CD14-positive monocyte (primary cell): ENCODE data around the gene NDST3. TPM values are rescaled to one million over a fixed set of nuclear protein-coding genes. Genes with fewer than 3 reads are reported as not detected.

ENCODE experiments used
- DNase-seq, 3 donors: peaks; one replicate each; pipeline ENCODE4 v3.0.0-alpha.2; 2011 to 2022
- H2AFZ ChIP-seq: 2 replicates; pipeline ENCODE4 v1.6.0; 2012; ENCODE audit warnings: mild to moderate bottlenecking, low read depth, low read length, inconsistent platforms; ENCODE audit not compliant: insufficient read depth, poor library complexity, severe bottlenecking
- H3K27ac ChIP-seq, 2 donors: 1 replicate in 1 of 2; 2 replicates in 1 of 2; pipeline ENCODE4 v1.5.1; 2012 to 2013; ENCODE audit warnings: low read length in 2 of 2, control low read depth in 1 of 2, inconsistent platforms in 1 of 2, low read depth in 1 of 2, mild to moderate bottlenecking in 1 of 2
- H3K27me3 ChIP-seq, 2 donors: one replicate each; pipeline versions ENCODE4 v1.6.0 to v1.6.1; 2011 to 2013; ENCODE audit warnings: low read length in 2 of 2; ENCODE audit not compliant: control insufficient read depth in 2 of 2, insufficient read depth in 2 of 2
- H3K36me3 ChIP-seq, 2 donors: replicated peaks in 1 of 2; 1 replicate in 1 of 2; 2 replicates in 1 of 2; pipeline versions ENCODE4 v1.5.1 to v1.6.1; 2012 to 2013; ENCODE audit warnings: low read length in 2 of 2, control low read depth in 1 of 2, inconsistent platforms in 1 of 2, mild to moderate bottlenecking in 1 of 2; ENCODE audit not compliant: insufficient read depth in 2 of 2, control insufficient read depth in 1 of 2
- H3K4me1 ChIP-seq, 2 donors: 1 replicate in 1 of 2; 2 replicates in 1 of 2; pipeline versions ENCODE4 v1.5.1 to v1.6.1; 2012 to 2013; ENCODE audit warnings: low read length in 2 of 2, control low read depth in 1 of 2, inconsistent platforms in 1 of 2, mild to moderate bottlenecking in 1 of 2, moderate library complexity in 1 of 2; ENCODE audit not compliant: insufficient read depth in 2 of 2, control insufficient read depth in 1 of 2
- H3K4me2 ChIP-seq: replicated peaks from 2 replicates; pipeline ENCODE3; 2012; ENCODE audit warnings: low read length, moderate library complexity, mild to moderate bottlenecking; ENCODE audit not compliant: poor library complexity, severe bottlenecking; ENCODE audit errors: extremely low read depth
- H3K4me3 ChIP-seq, 3 experiments: fragments of 200-600 bp in 1 of 3; sonication (generic) in 1 of 3; replicated peaks in 1 of 3; 1 replicate in 2 of 3; 2 replicates in 1 of 3; pipeline ENCODE4 v1.5.1; 2011 to 2013; ENCODE audit warnings: low read length in 3 of 3, mild to moderate bottlenecking in 3 of 3, control low read depth in 2 of 3, low read depth in 2 of 3, inconsistent platforms in 1 of 3, moderate library complexity in 1 of 3
- H3K79me2 ChIP-seq: 2 replicates; pipeline ENCODE4 v1.6.0; 2012; ENCODE audit warnings: mild to moderate bottlenecking, control low read depth, inconsistent platforms, low read length, moderate library complexity; ENCODE audit not compliant: insufficient read depth
- H3K9ac ChIP-seq: 2 replicates; pipeline ENCODE4 v1.6.0; 2017; ENCODE audit warnings: low read length, mild to moderate bottlenecking; ENCODE audit not compliant: insufficient read depth, poor library complexity, severe bottlenecking
- H3K9me3 ChIP-seq, 2 donors: replicated peaks in 1 of 2; 1 replicate in 1 of 2; 2 replicates in 1 of 2; pipeline versions ENCODE4 v1.5.1 to v1.6.1; 2012 to 2013; ENCODE audit warnings: low read length in 2 of 2, control low read depth in 1 of 2; ENCODE audit not compliant: control insufficient read depth in 1 of 2, insufficient read depth in 1 of 2
- H4K20me1 ChIP-seq: 2 replicates; pipeline ENCODE4 v1.6.0; 2012; ENCODE audit warnings: mild to moderate bottlenecking, low read length, control low read depth, moderate library complexity; ENCODE audit not compliant: insufficient read depth
- H3K27ac Mint-ChIP-seq, 7 donors: one replicate each; pipeline ENCODE4 v1.8.0; 2020; ENCODE audit warnings: mild to moderate bottlenecking in 7 of 7, mixed read lengths in 7 of 7, moderate library complexity in 6 of 7, inconsistent platforms in 2 of 7
- H3K27me3 Mint-ChIP-seq, 3 donors: one replicate each; pipeline ENCODE4 v1.8.0; 2021 to 2022; ENCODE audit warnings: low read depth in 3 of 3, mild to moderate bottlenecking in 3 of 3, mixed read lengths in 3 of 3, moderate library complexity in 3 of 3, inconsistent platforms in 1 of 3
- H3K36me3 Mint-ChIP-seq, 2 donors: one replicate each; pipeline ENCODE4 v1.8.0; 2020; ENCODE audit warnings: mixed read lengths in 2 of 2, inconsistent platforms in 1 of 2, mild to moderate bottlenecking in 1 of 2
- H3K4me1 Mint-ChIP-seq: one replicate; pipeline ENCODE4 v1.8.0; 2020; ENCODE audit warnings: mild to moderate bottlenecking, mixed read lengths
- H3K4me3 Mint-ChIP-seq, 2 donors: one replicate each; pipeline ENCODE4 v1.8.0; 2020; ENCODE audit warnings: mild to moderate bottlenecking in 2 of 2, mixed read lengths in 2 of 2, moderate library complexity in 1 of 2
- H3K9me3 Mint-ChIP-seq, 7 donors: one replicate each; pipeline ENCODE4 v1.8.0; 2020 to 2022; ENCODE audit warnings: mixed read lengths in 7 of 7, mild to moderate bottlenecking in 6 of 7, moderate library complexity in 6 of 7, inconsistent platforms in 2 of 7
- CTCF ChIP-seq: fragments of 200-600 bp; IDR thresholded peaks from one replicate; pipeline ENCODE4 v1.8.0; 2022; ENCODE audit warnings: antibody characterized with exemption, mild to moderate bottlenecking
- WGBS: methylation state at CpG from one replicate; pipeline ENCODE4 v1.1.5; 2013; ENCODE audit warnings: missing lambda C conversion rate; ENCODE audit not compliant: insufficient coverage; 5-methylcytosine and 5-hydroxymethylcytosine counted together
- intact Hi-C, 2 donors: fragments of 100-400 bp; cut with micrococcal nuclease; formaldehyde crosslinking; loops; one replicate each; pipeline versions ENCODE4 v1.15.0 to v1.15.1; 2023
- polyA plus RNA-seq, 3 donors: library from polyadenylated mRNA; depleted of rRNA in 1 of 3; unstranded in 2 of 3; stranded (reverse) in 1 of 3; fragments of 300-500 nt in 2 of 3; fragments of >200 nt in 1 of 3; fragmentation: Illumina TruSeq in 2 of 3; gene quantifications; 1 replicate in 2 of 3; 2 replicates in 1 of 3; pipeline ENCODE4 v1.2.3, GENCODE V29; 2012 to 2021

The NDST3 gene
- polyA plus RNA-seq, 3 donors: not detected

- peaks cover 3 to 4% of the 10 kb centered on the region in 2 donors for H3K36me3 Mint-ChIP-seq
- intact Hi-C loops: no loop called here
Observed at GRCh38 chr4:118286685-118287084, 252.4 kb downstream of the NDST3 start.

GRCh38 chr4:118287711-118288451 lies 253.6 kb downstream of the NDST3 start:
- Histone ChIP-seq H3K9ac (no peak overlapping the region), H3K4me1 (peaks cover 5 to 7% of the 10 kb centered on the region in 2 donors), H4K20me1 (no peaks in the 10 kb centered on the region), H3K4me3 (no peak overlapping the region), H3K9me3 (no peaks in the 10 kb centered on the region), H3K79me2 (no peaks in the 10 kb centered on the region), H3K4me2 (no peak overlapping the region), H3K36me3 (no peaks in the 10 kb centered on the region), H2AFZ (no peak overlapping the region), H3K27ac (no peak overlapping the region), H3K27me3 (no peaks in the 10 kb centered on the region)
- TF ChIP-seq CTCF: no peak
- Mint-ChIP-seq H3K36me3 (no peaks in the 10 kb centered on the region), H3K4me1 (peaks cover 10% of the 10 kb centered on the region), H3K27me3 (peaks cover 0 to 1% (median 0%) of the 10 kb centered on the region in 3 donors), H3K4me3 (no peak overlapping the region), H3K9me3 (peaks cover 0 to 2% (median 0%) of the 10 kb centered on the region in 7 donors), H3K27ac (no peak overlapping the region)
- WGBS: no CpG with 5 or more reads among the region's 2 CpGs
- no peak for DNase-seq
- intact Hi-C loops: no loop called here

More at GRCh38 chr4:118286685-118287084, 252.4 kb downstream of the NDST3 start:
- Histone ChIP-seq H3K27me3 (no peaks in the 10 kb centered on the region), H3K9ac (no peak overlapping the region), H3K27ac (no peak overlapping the region), H3K79me2 (no peaks in the 10 kb centered on the region), H3K4me3 (no peak overlapping the region), H3K4me2 (no peak overlapping the region), H4K20me1 (no peaks in the 10 kb centered on the region), H3K9me3 (no peaks in the 10 kb centered on the region), H3K36me3 (peaks cover 0 to 3% of the 10 kb centered on the region in 2 donors), H2AFZ (no peak overlapping the region), H3K4me1 (peaks cover 7 to 8% of the 10 kb centered on the region in 2 donors)
- Mint-ChIP-seq H3K9me3 (peaks cover 0 to 2% (median 0%) of the 10 kb centered on the region in 7 donors), H3K27me3 (peaks cover 0 to 1% (median 0%) of the 10 kb centered on the region in 3 donors), H3K4me3 (no peak overlapping the region), H3K4me1 (peaks cover 19% of the 10 kb centered on the region), H3K27ac (no peak overlapping the region)
- DNase-seq: no peak
- TF ChIP-seq CTCF: no peak
- 91% methylated on average over 1 of the region's 3 CpGs for WGBS
